Fibroblast of skin of right quadriceps (primary cell): ENCODE results near the gene DPY19L3.
"Not testable (repeated sequence)": the region's sequence is repeated elsewhere in the genome, so short reads cannot be mapped to it uniquely, and the experiment has no call there.

Experiments used
- DNase-seq: peaks from one replicate; pipeline ENCODE4 v3.0.0-alpha.2; 2013

DPY19L3 gene

GRCh38 chr19:32405431-32406160 lies at the start of gene DPY19L3:
DPY19L3 (plus strand) TSS chr19:32405770; CDS start chr19:32408254, 2,484 bp downstream.
- DNase-seq, result peak; percentile 94

- no peak for DNase-seq
Observed at GRCh38 chr19:32357720-32358119, 47.9 kb upstream of the DPY19L3 start.

GRCh38 chr19:32358321-32358720 lies 47.2 kb upstream of the DPY19L3 start:
- DNase-seq, result no peak

- DNase-seq, result no peak
Observed at GRCh38 chr19:32359581-32359980, 46.0 kb upstream of the DPY19L3 start.

GRCh38 chr19:32361574-32362317 lies 43.8 kb upstream of the DPY19L3 start:
- no peak for DNase-seq

GRCh38 chr19:32362318-32362691 lies 43.3 kb upstream of the DPY19L3 start:
- DNase-seq, result no peak

GRCh38 chr19:32363175-32363574 lies 42.4 kb upstream of the DPY19L3 start:
- DNase-seq, result no peak

- no peak for DNase-seq
Observed at GRCh38 chr19:32363632-32364031, 41.9 kb upstream of the DPY19L3 start.

GRCh38 chr19:32364040-32364439 lies 41.5 kb upstream of the DPY19L3 start:
- no peak for DNase-seq

- DNase-seq, result no peak
Observed at GRCh38 chr19:32367063-32367462, 38.5 kb upstream of the DPY19L3 start.

GRCh38 chr19:32367948-32368536 lies 37.5 kb upstream of the DPY19L3 start:
- no peak for DNase-seq

GRCh38 chr19:32368787-32369186 lies 36.8 kb upstream of the DPY19L3 start:
- no peak for DNase-seq

GRCh38 chr19:32372726-32373517 lies 32.6 kb upstream of the DPY19L3 start:
- peak; percentile 53 for DNase-seq

- peak; percentile 98 for DNase-seq
Observed at GRCh38 chr19:32373585-32374295, 31.8 kb upstream of the DPY19L3 start.

GRCh38 chr19:32374362-32374761 lies 31.2 kb upstream of the DPY19L3 start:
- not testable (repeated sequence) for DNase-seq

GRCh38 chr19:32377088-32377487 lies 28.5 kb upstream of the DPY19L3 start:
- not testable (repeated sequence) for DNase-seq

- DNase-seq, result no peak
Observed at GRCh38 chr19:32380269-32380668, 25.3 kb upstream of the DPY19L3 start.

- DNase-seq, result peak; percentile 73
Observed at GRCh38 chr19:32387701-32388392, 17.7 kb upstream of the DPY19L3 start.

- DNase-seq, result no peak
Observed at GRCh38 chr19:32388393-32388855, 17.1 kb upstream of the DPY19L3 start.

GRCh38 chr19:32392901-32393300 lies 12.7 kb upstream of the DPY19L3 start:
- DNase-seq, result no peak

GRCh38 chr19:32396046-32396652 lies 9.4 kb upstream of the DPY19L3 start:
- DNase-seq, result no peak
